C4-2B (cell line): ENCODE measurements around the gene AMFR.

Experiments used
- CTCF ChIP-seq: fragments of 450-650 bp; conservative IDR thresholded peaks from 2 replicates; pipeline ENCODE4 v1.5.1; 2017; ENCODE audit warnings: mild to moderate bottlenecking
- ZFX ChIP-seq: fragments of 450-650 bp; IDR thresholded peaks from 2 replicates; pipeline ENCODE4 v1.6.1; 2017

- no peak for TF ChIP-seq CTCF
- no peak for TF ChIP-seq ZFX
These were observed 83.5 kb downstream of the AMFR start for GRCh38 chr16:56341656-56342399.
